Hepatocyte (in vitro differentiated cells): Measurements from ENCODE around the gene AHCYL2. TPM values are rescaled to one million over a fixed set of nuclear protein-coding genes. Genes with fewer than 3 reads are reported as not detected.

Source experiments
- DNase-seq: peaks from one replicate; pipeline ENCODE4 v3.0.0-alpha.2; 2016; ENCODE audit warnings: low spot score
- H2AFZ ChIP-seq: fragments of 200-600 bp; sonication (generic); 2 replicates; pipeline ENCODE4 v1.6.0; 2016; ENCODE audit warnings: antibody characterized with exemption, mild to moderate bottlenecking
- H3K27ac ChIP-seq: fragments of 200-600 bp; sonication (generic); 2 replicates; pipeline ENCODE4 v1.5.1; 2016; ENCODE audit warnings: mild to moderate bottlenecking
- H3K27me3 ChIP-seq: fragments of 200-600 bp; sonication (generic); 2 replicates; pipeline ENCODE4 v1.6.1; 2016
- H3K36me3 ChIP-seq: fragments of 200-600 bp; sonication (generic); replicated peaks from 2 replicates; pipeline ENCODE4 v1.5.1; 2016; ENCODE audit warnings: low read depth; ENCODE audit not compliant: insufficient read depth
- H3K4me1 ChIP-seq: fragments of 200-600 bp; sonication (generic); 2 replicates; pipeline ENCODE4 v1.5.1; 2016; ENCODE audit warnings: mild to moderate bottlenecking, moderate library complexity; ENCODE audit not compliant: insufficient read depth
- H3K4me2 ChIP-seq: fragments of 200-600 bp; sonication (generic); 2 replicates; pipeline ENCODE4 v1.6.0; 2016
- H3K4me3 ChIP-seq: fragments of 200-600 bp; sonication (generic); 2 replicates; pipeline ENCODE4 v1.5.1; 2016; ENCODE audit warnings: mild to moderate bottlenecking
- H3K79me2 ChIP-seq: fragments of 200-600 bp; sonication (generic); 2 replicates; pipeline ENCODE4 v1.6.0; 2017; ENCODE audit warnings: mild to moderate bottlenecking
- H3K9me2 ChIP-seq: fragments of 200-600 bp; sonication (generic); replicated peaks from 2 replicates; pipeline ENCODE4 v1.6.0; 2017; ENCODE audit warnings: mild to moderate bottlenecking; ENCODE audit not compliant: insufficient read depth
- H3K9me3 ChIP-seq: fragments of 200-600 bp; sonication (generic); 2 replicates; pipeline ENCODE4 v1.5.1; 2016; ENCODE audit warnings: low read depth, mild to moderate bottlenecking
- H4K20me1 ChIP-seq: fragments of 200-600 bp; sonication (generic); 2 replicates; pipeline ENCODE4 v1.6.0; 2016; ENCODE audit warnings: mild to moderate bottlenecking; ENCODE audit not compliant: insufficient read depth, poor library complexity, severe bottlenecking
- CTCF ChIP-seq: fragments of 200-600 bp; sonication (generic); IDR thresholded peaks from 2 replicates; pipeline ENCODE4 v1.5.1; 2016; ENCODE audit warnings: antibody characterized with exemption, mild to moderate bottlenecking; ENCODE audit not compliant: poor library complexity
- EZH2 ChIP-seq: fragments of 200-600 bp; sonication (generic); IDR thresholded peaks from 2 replicates; pipeline ENCODE4 v1.6.1; 2016; ENCODE audit warnings: antibody characterized with exemption, mild to moderate bottlenecking, borderline replicate concordance
- EZH2phosphoT487 ChIP-seq: fragments of 200-600 bp; sonication (generic); IDR thresholded peaks from one replicate; pipeline ENCODE4 v1.6.1; 2018; ENCODE audit warnings: antibody characterized with exemption, mild to moderate bottlenecking, low read depth, moderate library complexity; ENCODE audit not compliant: unreplicated experiment, severe bottlenecking
- WGBS: methylation state at CpG from one replicate; pipeline ENCODE4 v1.1.6; 2016; ENCODE audit warnings: low lambda C conversion rate; ENCODE audit errors: missing lambda C conversion rate; 5-methylcytosine and 5-hydroxymethylcytosine counted together
- polyA plus RNA-seq: library from polyadenylated mRNA; unstranded; fragments of >200 nt; fragmentation: Nextera tagmentation; extraction: Ambion mirVana; gene quantifications from 2 replicates; pipeline ENCODE4 v1.2.1, GENCODE V29; 2016
- total RNA-seq: library from RNA; depleted of rRNA; stranded (reverse); fragments of >200 nt; gene quantifications from 2 replicates; pipeline ENCODE4 v1.2.3, GENCODE V29; 2014

Gene AHCYL2
- total and polyA plus RNA-seq, 2 experiments from 2014 or later, result 13.7 to 20.0 TPM

GRCh38 chr7:129281163-129281562 lies 56.3 kb downstream of the AHCYL2 start:
- no peak for TF ChIP-seq EZH2phosphoT487
- no peak for TF ChIP-seq CTCF
- no peak for TF ChIP-seq EZH2
- Histone ChIP-seq H3K27me3 (no peaks in the 10 kb centered on the region), H4K20me1 (no peaks in the 10 kb centered on the region), H3K79me2 (no peaks in the 10 kb centered on the region), H2AFZ (no peak overlapping the region), H3K9me2 (no peaks in the 10 kb centered on the region), H3K9me3 (no peaks in the 10 kb centered on the region), H3K4me1 (no peaks in the 10 kb centered on the region), H3K4me2 (no peak overlapping the region), H3K4me3 (no peak overlapping the region), H3K36me3 (no peaks in the 10 kb centered on the region), H3K27ac (no peak overlapping the region)
- no peak for DNase-seq
- WGBS, result 100% methylated on average over 1 of the region's 1 CpG

- no peak for DNase-seq
- Histone ChIP-seq H2AFZ (no peak overlapping the region), H3K27me3 (no peaks in the 10 kb centered on the region), H3K4me3 (no peak overlapping the region), H3K36me3 (no peaks in the 10 kb centered on the region), H3K79me2 (no peaks in the 10 kb centered on the region), H3K9me3 (no peaks in the 10 kb centered on the region), H4K20me1 (no peaks in the 10 kb centered on the region), H3K9me2 (no peaks in the 10 kb centered on the region), H3K4me1 (no peaks in the 10 kb centered on the region), H3K4me2 (no peak overlapping the region), H3K27ac (no peak overlapping the region)
- WGBS, result 82% methylated on average over 5 of the region's 5 CpGs
- TF ChIP-seq CTCF (no peak), EZH2phosphoT487 (no peak), EZH2 (no peak)
Measured at GRCh38 chr7:129282865-129283264, 58.0 kb downstream of the AHCYL2 start.

GRCh38 chr7:129283936-129284335 lies 59.1 kb downstream of the AHCYL2 start:
- Histone ChIP-seq H3K9me3 (no peaks in the 10 kb centered on the region), H3K36me3 (no peaks in the 10 kb centered on the region), H3K4me3 (no peak overlapping the region), H3K27me3 (no peaks in the 10 kb centered on the region), H3K27ac (no peak overlapping the region), H2AFZ (no peak overlapping the region), H3K79me2 (no peaks in the 10 kb centered on the region), H3K4me1 (no peaks in the 10 kb centered on the region), H4K20me1 (no peaks in the 10 kb centered on the region), H3K9me2 (no peaks in the 10 kb centered on the region), H3K4me2 (no peak overlapping the region)
- DNase-seq, result no peak
- TF ChIP-seq CTCF (no peak), EZH2phosphoT487 (no peak), EZH2 (no peak)
- 92% methylated on average over 4 of the region's 4 CpGs for WGBS

- H3K4me3 ChIP-seq, result no peak overlapping the region
- no peaks in the 10 kb centered on the region for H3K9me2 ChIP-seq
- TF ChIP-seq CTCF (no peak), EZH2phosphoT487 (no peak), EZH2 (no peak)
- H3K79me2 ChIP-seq, result no peaks in the 10 kb centered on the region
- H4K20me1 ChIP-seq, result no peaks in the 10 kb centered on the region
- 66% methylated on average over 2 of the region's 2 CpGs for WGBS
- H3K4me1 ChIP-seq, result no peaks in the 10 kb centered on the region
- no peaks in the 10 kb centered on the region for H3K36me3 ChIP-seq
- no peak for DNase-seq
- H3K27ac ChIP-seq, result no peak overlapping the region
- no peak overlapping the region for H2AFZ ChIP-seq
- no peaks in the 10 kb centered on the region for H3K9me3 ChIP-seq
- no peak overlapping the region for H3K4me2 ChIP-seq
- H3K27me3 ChIP-seq, result no peaks in the 10 kb centered on the region
Measured at GRCh38 chr7:129285111-129285510, 60.3 kb downstream of the AHCYL2 start.
